H1 (cell line): Measurements from ENCODE around the gene YWHAG. TPM values are rescaled to one million over a fixed set of nuclear protein-coding genes. Genes with fewer than 3 reads are reported as not detected.

Source experiments
- CTCF ChIA-PET: fragments of 300-600 bp; sonication (Branson Sonifier 250); formaldehyde crosslinking; loops from one replicate; lab custom pipeline; 2021; ENCODE audit not compliant: partially characterized antibody; lab: Charles Lee
- POLR2A ChIA-PET: fragments of 300-600 bp; sonication (Branson Sonifier 250); formaldehyde crosslinking; loops from one replicate; lab custom pipeline; 2021; ENCODE audit warnings: inconsistent platforms; ENCODE audit not compliant: partially characterized antibody; lab: Charles Lee
- DNase-seq, 2 experiments: peaks; one replicate each; pipeline versions ENCODE4 v3.0.0 to v3.0.0-alpha.2; 2010 to 2022; ENCODE audit warnings: low spot score in 2 of 2, low read depth in 1 of 2, mixed read lengths in 1 of 2
- FAIRE-seq: peaks from 2 replicates; lab custom pipeline; 2011; peaks lifted over from hg19 to GRCh38; lab: Jason Lieb, UNC
- H2AFZ ChIP-seq: 2 replicates; pipeline ENCODE4 v1.8.1; 2012; ENCODE audit warnings: low read length, inconsistent platforms
- H2AK5ac ChIP-seq: 2 replicates; pipeline ENCODE4 v1.6.1; 2013; ENCODE audit warnings: low read depth, low read length
- H2BK120ac ChIP-seq: replicated peaks from 2 replicates; pipeline ENCODE3; 2013; ENCODE audit warnings: low read depth, low read length, inconsistent platforms
- H2BK12ac ChIP-seq: 2 replicates; pipeline ENCODE4 v1.6.1; 2013; ENCODE audit warnings: low read depth, low read length
- H2BK15ac ChIP-seq: 2 replicates; pipeline ENCODE4 v1.6.1; 2013; ENCODE audit warnings: low read length
- H2BK20ac ChIP-seq: 2 replicates; pipeline ENCODE4 v1.6.1; 2013; ENCODE audit warnings: low read length
- H2BK5ac ChIP-seq: 2 replicates; pipeline ENCODE4 v1.6.1; 2013; ENCODE audit warnings: low read depth, low read length
- H3K14ac ChIP-seq: 2 replicates; pipeline ENCODE4 v1.6.1; 2013; ENCODE audit warnings: inconsistent platforms; ENCODE audit not compliant: insufficient read length
- H3K18ac ChIP-seq: 2 replicates; pipeline ENCODE4 v1.6.1; 2013; ENCODE audit warnings: low read length; ENCODE audit errors: extremely low read depth
- H3K23ac ChIP-seq: 2 replicates; pipeline ENCODE4 v1.6.1; 2013; ENCODE audit warnings: inconsistent platforms; ENCODE audit not compliant: insufficient read length
- H3K23me2 ChIP-seq: 2 replicates; pipeline ENCODE4 v1.6.1; 2013; ENCODE audit warnings: low read depth, low read length
- H3K27ac ChIP-seq: 2 replicates; pipeline ENCODE4 v1.6.1; 2011; ENCODE audit warnings: low read depth, low read length, inconsistent platforms
- H3K27me3 ChIP-seq, 4 experiments: replicated peaks in 1 of 4; 1 replicate in 1 of 4; 2 replicates in 3 of 4; pipeline versions ENCODE4 v1.6.1 to v1.8.1; 2011 to 2013; ENCODE audit warnings: low read length in 3 of 4, mild to moderate bottlenecking in 3 of 4, inconsistent platforms in 2 of 4, mixed read lengths in 2 of 4, moderate library complexity in 1 of 4; ENCODE audit not compliant: control insufficient read depth in 3 of 4, insufficient read depth in 3 of 4; ENCODE audit errors: extremely low read depth in 1 of 4
- H3K36me3 ChIP-seq, 4 experiments: 2 replicates each; pipeline versions ENCODE4 v1.6.1 to v1.8.1; 2011 to 2013; ENCODE audit warnings: mild to moderate bottlenecking in 4 of 4, low read length in 3 of 4, moderate library complexity in 2 of 4, control low read depth in 1 of 4, inconsistent platforms in 1 of 4; ENCODE audit not compliant: insufficient read depth in 4 of 4, control insufficient read depth in 2 of 4
- H3K4ac ChIP-seq: replicated peaks from 2 replicates; pipeline ENCODE3; 2013; ENCODE audit warnings: low read length, low read depth, mixed read lengths, inconsistent platforms; ENCODE audit not compliant: insufficient read length
- H3K4me1 ChIP-seq, 4 experiments: replicated peaks in 1 of 4; 1 replicate in 1 of 4; 2 replicates in 3 of 4; pipeline versions ENCODE4 v1.6.1 to v1.8.1; 2011 to 2013; ENCODE audit warnings: low read length in 3 of 4, inconsistent platforms in 2 of 4, mixed read lengths in 1 of 4; ENCODE audit not compliant: insufficient read depth in 4 of 4, control insufficient read depth in 3 of 4
- H3K4me2 ChIP-seq, 2 experiments: 2 replicates each; pipeline versions ENCODE4 v1.6.1 to v1.8.1; 2011 to 2013; ENCODE audit warnings: low read depth in 2 of 2, low read length in 2 of 2, control low read depth in 1 of 2, inconsistent platforms in 1 of 2, mild to moderate bottlenecking in 1 of 2; ENCODE audit not compliant: insufficient read depth in 1 of 2
- H3K4me3 ChIP-seq, 4 experiments: fragments of 200-600, 300-600 bp in 1 of 4; sonication (generic), shearing (Covaris generic), sonication (Bioruptor Twin) in 1 of 4; 2 replicates each; pipeline versions ENCODE4 v1.5.1 to v1.8.1; 2011 to 2016; ENCODE audit warnings: low read length in 4 of 4, low read depth in 3 of 4, control low read depth in 2 of 4, inconsistent platforms in 2 of 4, mild to moderate bottlenecking in 2 of 4, mixed read lengths in 1 of 4, moderate library complexity in 1 of 4; ENCODE audit not compliant: insufficient read depth in 2 of 4; ENCODE audit errors: extremely low read depth in 1 of 4
- H3K56ac ChIP-seq: replicated peaks from 2 replicates; pipeline ENCODE3; 2013; ENCODE audit warnings: low read depth, mild to moderate bottlenecking, mixed read lengths, low read length, inconsistent platforms; ENCODE audit not compliant: insufficient read length
- H3K79me1 ChIP-seq: 2 replicates; pipeline ENCODE4 v1.6.1; 2013; ENCODE audit warnings: low read depth, low read length, control low read depth
- H3K79me2 ChIP-seq, 2 experiments: 2 replicates each; pipeline versions ENCODE4 v1.6.1 to v1.8.1; 2012 to 2013; ENCODE audit warnings: low read length in 2 of 2, mild to moderate bottlenecking in 2 of 2, inconsistent platforms in 1 of 2; ENCODE audit not compliant: insufficient read depth in 2 of 2, control insufficient read depth in 1 of 2
- H3K9ac ChIP-seq, 4 experiments: replicated peaks in 1 of 4; 1 replicate in 1 of 4; 2 replicates in 3 of 4; pipeline versions ENCODE4 v1.6.1 to v1.8.1; 2011 to 2013; ENCODE audit warnings: low read depth in 3 of 4, low read length in 3 of 4, control low read depth in 2 of 4, mild to moderate bottlenecking in 2 of 4, moderate library complexity in 2 of 4, inconsistent platforms in 1 of 4; ENCODE audit errors: extremely low read depth in 1 of 4
- H3K9me3 ChIP-seq, 2 experiments: 2 replicates each; pipeline versions ENCODE4 v1.6.1 to v1.8.1; 2012 to 2013; ENCODE audit warnings: mild to moderate bottlenecking in 2 of 2, moderate library complexity in 2 of 2, control low read depth in 1 of 2, inconsistent platforms in 1 of 2, low read depth in 1 of 2, low read length in 1 of 2, mixed read lengths in 1 of 2; ENCODE audit not compliant: insufficient read depth in 2 of 2
- H4K20me1 ChIP-seq, 2 experiments: replicated peaks in 1 of 2; 2 replicates each; pipeline versions ENCODE3 to v1.8.1; 2011 to 2013; ENCODE audit warnings: inconsistent platforms in 2 of 2, low read length in 2 of 2, mild to moderate bottlenecking in 1 of 2; ENCODE audit not compliant: insufficient read depth in 2 of 2, control insufficient read depth in 1 of 2
- H4K5ac ChIP-seq: 2 replicates; pipeline ENCODE4 v1.6.1; 2013; ENCODE audit warnings: low read length, low read depth, mixed read lengths, inconsistent platforms; ENCODE audit not compliant: insufficient read length
- H4K8ac ChIP-seq: 2 replicates; pipeline ENCODE4 v1.8.0; 2013; ENCODE audit warnings: mild to moderate bottlenecking, moderate library complexity, low read length, inconsistent platforms; ENCODE audit not compliant: insufficient read depth; ENCODE audit errors: extremely low read depth
- H4K91ac ChIP-seq: replicated peaks from 2 replicates; pipeline ENCODE3; 2013; ENCODE audit warnings: low read length, mixed read lengths, inconsistent platforms; ENCODE audit not compliant: insufficient read length
- CEBPB ChIP-seq: IDR thresholded peaks from 2 replicates; pipeline ENCODE4 v1.6.1; 2012; ENCODE audit warnings: low read depth, low read length
- EGR1 ChIP-seq: IDR thresholded peaks from 2 replicates; pipeline ENCODE4 v1.6.1; 2011; ENCODE audit warnings: low read depth, low read length, borderline replicate concordance
- HDAC2 ChIP-seq, 2 experiments: fragments of 300-600 bp in 1 of 2; sonication (generic) in 1 of 2; IDR thresholded peaks; 2 replicates each; pipeline ENCODE4 v1.6.1; 2011 to 2012; ENCODE audit warnings: low read depth in 2 of 2, low read length in 2 of 2, mild to moderate bottlenecking in 2 of 2, moderate library complexity in 2 of 2, borderline replicate concordance in 1 of 2, inconsistent platforms in 1 of 2
- JUN ChIP-seq: IDR thresholded peaks from 2 replicates; pipeline ENCODE4 v1.6.1; 2011; ENCODE audit warnings: low read depth, mild to moderate bottlenecking, improper control_type of control experiment, low read length
- KDM1A ChIP-seq: fragments of 200-600, 300-600 bp; sonication (generic); IDR thresholded peaks from 2 replicates; pipeline ENCODE4 v1.7.1; 2016; ENCODE audit warnings: mild to moderate bottlenecking, low read length, borderline replicate concordance
- KDM4A ChIP-seq: IDR thresholded peaks from one replicate; pipeline ENCODE4 v1.7.1; 2012; ENCODE audit warnings: low read depth, mild to moderate bottlenecking, moderate library complexity, low read length, inconsistent platforms; ENCODE audit not compliant: severe bottlenecking
- PHF8 ChIP-seq: fragments of 200-600 bp; sonication (generic); conservative IDR thresholded peaks from 2 replicates; pipeline ENCODE4 v1.7.1; 2012; ENCODE audit warnings: low read depth, mild to moderate bottlenecking, inconsistent platforms, low read length, moderate library complexity
- SAP30 ChIP-seq: fragments of 300-600 bp; sonication (generic); IDR thresholded peaks from 2 replicates; pipeline ENCODE4 v1.7.1; 2012; ENCODE audit warnings: low read length, moderate library complexity, mild to moderate bottlenecking, inconsistent platforms; ENCODE audit not compliant: insufficient read depth, insufficient replicate concordance
- SIX5 ChIP-seq: IDR thresholded peaks from 2 replicates; pipeline ENCODE4 v1.6.1; 2011; ENCODE audit warnings: mild to moderate bottlenecking, low read depth, low read length
- SP2 ChIP-seq: IDR thresholded peaks from 2 replicates; pipeline ENCODE4 v1.6.1; 2012; ENCODE audit warnings: mild to moderate bottlenecking, low read length, inconsistent platforms
- WGBS, 2 experiments: shearing (Covaris generic) in 1 of 2; methylation state at CpG; one replicate each; pipeline versions ENCODE4 v1.1.6 to v1.1.7; 2013 to 2015; ENCODE audit warnings: low lambda C conversion rate in 2 of 2, mixed read lengths in 2 of 2, inconsistent platforms in 1 of 2, low coverage in 1 of 2, missing lambda C conversion rate in 1 of 2; ENCODE audit not compliant: insufficient replicate concordance in 2 of 2, insufficient coverage in 1 of 2, insufficient read length in 1 of 2; ENCODE audit errors: extremely low coverage in 1 of 2, missing lambda C conversion rate in 1 of 2; 5-methylcytosine and 5-hydroxymethylcytosine counted together
- polyA plus RNA-seq, 7 experiments: library from polyadenylated mRNA; depleted of rRNA in 3 of 7; stranded (reverse) in 5 of 7; unstranded in 2 of 7; fragments of >200 nt in 5 of 7; fragments of 200-250 nt in 2 of 7; gene quantifications; 1 replicate in 5 of 7; 2 replicates in 1 of 7; 4 replicates in 1 of 7; pipeline versions ENCODE4 v1.2.1 to v1.2.3, GENCODE V29; 2011 to 2013; ENCODE audit warnings: missing spikeins in 2 of 7, mixed read lengths in 2 of 7
- total RNA-seq: library from RNA; stranded (reverse); fragmentation: NEBNext Ultra II Directional; extraction: Animal tissue kit (Norgen Biotek cat#: 25700); gene quantifications from 2 replicates; pipeline ENCODE4 v1.2.1, GENCODE V29; 2021

The YWHAG gene
- total and polyA plus RNA-seq, 2 of the 8 experiments (the other 6 are each of a cell fraction or from before 2014, with no cell fraction given) = 57.2 to 241 TPM

GRCh38 chr7:76359111-76359977, 553 bp upstream of the YWHAG start:
- peak overlapping the region; percentile 18 to 89 for H3K4me2 ChIP-seq
- H3K36me3 ChIP-seq = peaks cover 0 to 29% (median 3%) of the 10 kb centered on the region in 4 experiments; a peak in 3 of 8 replicates
- no peaks in the 10 kb centered on the region for H3K9me3 ChIP-seq
- ChIA-PET CTCF (interaction anchor here (0.7 to 1.7 kb wide), 7 partner anchors 9 to 66 kb away, joined by 3 to 5 read pairs (median 3); no protein-coding TSS in a partner anchor), POLR2A (interaction anchor here (0.6 to 14.3 kb wide), 29 partner anchors 7 to 285 kb away, joined by 3 to 249 read pairs (median 4); no protein-coding TSS in a partner anchor)
- peak overlapping the region; percentile 96 for H2BK120ac ChIP-seq
- H4K5ac ChIP-seq = peak overlapping the region; percentile 89
- H3K27ac ChIP-seq = peak overlapping the region; percentile 99
- H3K4me1 ChIP-seq = peaks cover 4 to 11% (median 6%) of the 10 kb centered on the region in 4 experiments
- no peaks in the 10 kb centered on the region; the same call in 1 of the 2 replicates for H3K23me2 ChIP-seq
- no peak overlapping the region for H3K23ac ChIP-seq
- no peaks in the 10 kb centered on the region for H3K79me1 ChIP-seq
- H3K27me3 ChIP-seq = no peaks in the 10 kb centered on the region
- peak overlapping the region; percentile 95 for H3K56ac ChIP-seq
- no peak overlapping the region; the same call in 1 of the 2 replicates for H2AFZ ChIP-seq
- H4K91ac ChIP-seq = peak overlapping the region; percentile 98
- no peak for FAIRE-seq
- H3K4ac ChIP-seq = peak overlapping the region; percentile 82
- H3K14ac ChIP-seq = no peak overlapping the region
- peak overlapping the region; percentile 93 for H2BK12ac ChIP-seq
- peak overlapping the region; percentile 97 for H2BK5ac ChIP-seq
- peak overlapping the region; percentile 89 to 99 (median 92) for H3K4me3 ChIP-seq
- H4K20me1 ChIP-seq = peaks cover 21 to 25% of the 10 kb centered on the region in 2 experiments
- no peak overlapping the region for H2BK20ac ChIP-seq
- peak; percentile 93 for DNase-seq
- peak overlapping the region; percentile 98 for H4K8ac ChIP-seq
- peak overlapping the region; percentile 88 for H2BK15ac ChIP-seq
- H3K9ac ChIP-seq = peak overlapping the region; percentile 78 to 99 (median 98)
- 9% methylated on average over 18 of the region's 41 CpGs; no CpG with 5 or more reads in 1 of the 2 experiments for WGBS, 2 experiments
- H2AK5ac ChIP-seq = 0 out of 2 replicates have a peak overlapping the region, but pooled peaks have one; percentile 46
- peaks cover 31 to 44% of the 10 kb centered on the region in 2 experiments for H3K79me2 ChIP-seq
- H3K18ac ChIP-seq = peak overlapping the region; percentile 91
- TF ChIP-seq CEBPB (no peak), HDAC2 (IDR thresholded peaks at IDR 0.05; ENCODE audit: borderline replicate concordance in 1 of 2, low read depth in 2 of 2, low read length in 2 of 2) (no peak), EGR1 (no peak), KDM4A (peak; percentile 13), SAP30 (no peak), SIX5 (peak; percentile 71), SP2 (no peak), PHF8 (0 out of 2 replicates have a peak, but pooled peaks have one; percentile 55), KDM1A (no peak), JUN (no peak)
